ENCODE measurements around the gene SEPHS2. TPM values are rescaled to one million over a fixed set of nuclear protein-coding genes. Genes with fewer than 3 reads are reported as not detected.
"Not testable (repeated sequence)": the region's sequence is repeated elsewhere in the genome, so short reads cannot be mapped to it uniquely, and the experiment has no call there.

Gene SEPHS2
- total RNA-seq, 6 experiments from 2014 or later = 29.7 to 36.7 (median 31.1) TPM

GRCh38 chr16:30397056-30397455 lies 48.6 kb downstream of the SEPHS2 start:
- TF ChIP-seq, protein P1, sequence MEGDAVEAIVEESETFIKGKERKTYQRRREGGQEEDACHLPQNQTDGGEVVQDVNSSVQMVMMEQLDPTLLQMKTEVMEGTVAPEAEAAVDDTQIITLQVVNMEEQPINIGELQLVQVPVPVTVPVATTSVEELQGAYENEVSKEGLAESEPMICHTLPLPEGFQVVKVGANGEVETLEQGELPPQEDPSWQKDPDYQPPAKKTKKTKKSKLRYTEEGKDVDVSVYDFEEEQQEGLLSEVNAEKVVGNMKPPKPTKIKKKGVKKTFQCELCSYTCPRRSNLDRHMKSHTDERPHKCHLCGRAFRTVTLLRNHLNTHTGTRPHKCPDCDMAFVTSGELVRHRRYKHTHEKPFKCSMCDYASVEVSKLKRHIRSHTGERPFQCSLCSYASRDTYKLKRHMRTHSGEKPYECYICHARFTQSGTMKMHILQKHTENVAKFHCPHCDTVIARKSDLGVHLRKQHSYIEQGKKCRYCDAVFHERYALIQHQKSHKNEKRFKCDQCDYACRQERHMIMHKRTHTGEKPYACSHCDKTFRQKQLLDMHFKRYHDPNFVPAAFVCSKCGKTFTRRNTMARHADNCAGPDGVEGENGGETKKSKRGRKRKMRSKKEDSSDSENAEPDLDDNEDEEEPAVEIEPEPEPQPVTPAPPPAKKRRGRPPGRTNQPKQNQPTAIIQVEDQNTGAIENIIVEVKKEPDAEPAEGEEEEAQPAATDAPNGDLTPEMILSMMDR (IDR thresholded peaks at IDR 0.05) = no peak
- DNase-seq = no peak
- Mint-ChIP-seq H3K4me1 (ENCODE audit: low read depth) (peaks cover 46% of the 10 kb centered on the region), H3K36me3 (ENCODE audit: low read depth) (no peaks in the 10 kb centered on the region), H3K9me3 (no peaks in the 10 kb centered on the region), H3K4me3 (no peak overlapping the region), H3K27ac (no peak overlapping the region), H3K27me3 (ENCODE audit: insufficient read depth) (no peaks in the 10 kb centered on the region)

DNA sequence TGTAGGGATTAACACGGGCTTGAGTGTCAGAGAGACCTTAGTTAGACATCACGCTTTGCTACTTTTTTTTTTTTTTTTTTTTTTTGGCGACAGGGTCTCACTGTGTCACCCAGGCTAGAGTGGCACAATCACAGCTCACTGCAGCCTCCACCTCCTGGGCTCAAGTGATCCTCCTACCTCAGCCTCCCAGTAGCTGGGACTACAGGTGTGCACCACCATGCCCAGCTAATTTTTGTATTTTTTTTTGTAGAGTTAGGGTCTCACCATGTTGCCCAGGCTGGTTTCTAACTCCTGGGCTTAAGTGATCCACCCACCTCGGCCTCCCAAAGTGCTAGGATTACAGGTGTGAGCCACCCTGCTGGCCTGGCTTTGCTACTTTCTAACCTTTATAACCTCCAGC lies 49.0 kb downstream of the SEPHS2 start:
- not testable (repeated sequence) for H3K27me3 Mint-ChIP-seq (ENCODE audit: insufficient read depth); H3K9me3 Mint-ChIP-seq; H3K27ac Mint-ChIP-seq; H3K36me3 Mint-ChIP-seq (ENCODE audit: low read depth); DNase-seq
- H3K4me3 Mint-ChIP-seq = peak overlapping the region; percentile 89; the same call in 1 of the 2 replicates
- H3K4me1 Mint-ChIP-seq (ENCODE audit: low read depth) = peaks cover 42% of the 10 kb centered on the region

GRCh38 chr16:30395992-30396585 lies 49.6 kb downstream of the SEPHS2 start:
- no peak for DNase-seq
- H3K36me3 Mint-ChIP-seq (ENCODE audit: low read depth) = no peaks in the 10 kb centered on the region
- no peaks in the 10 kb centered on the region for H3K9me3 Mint-ChIP-seq
- no peaks in the 10 kb centered on the region; the same call in 1 of the 2 replicates for H3K27me3 Mint-ChIP-seq (ENCODE audit: insufficient read depth)
- H3K4me1 Mint-ChIP-seq (ENCODE audit: low read depth) = peaks cover 38% of the 10 kb centered on the region
- H3K4me3 Mint-ChIP-seq = peak overlapping the region; percentile 89
- TF ChIP-seq, protein P1 (IDR thresholded peaks at IDR 0.05) = no peak
- H3K27ac Mint-ChIP-seq = peak overlapping the region; percentile 62

DNA sequence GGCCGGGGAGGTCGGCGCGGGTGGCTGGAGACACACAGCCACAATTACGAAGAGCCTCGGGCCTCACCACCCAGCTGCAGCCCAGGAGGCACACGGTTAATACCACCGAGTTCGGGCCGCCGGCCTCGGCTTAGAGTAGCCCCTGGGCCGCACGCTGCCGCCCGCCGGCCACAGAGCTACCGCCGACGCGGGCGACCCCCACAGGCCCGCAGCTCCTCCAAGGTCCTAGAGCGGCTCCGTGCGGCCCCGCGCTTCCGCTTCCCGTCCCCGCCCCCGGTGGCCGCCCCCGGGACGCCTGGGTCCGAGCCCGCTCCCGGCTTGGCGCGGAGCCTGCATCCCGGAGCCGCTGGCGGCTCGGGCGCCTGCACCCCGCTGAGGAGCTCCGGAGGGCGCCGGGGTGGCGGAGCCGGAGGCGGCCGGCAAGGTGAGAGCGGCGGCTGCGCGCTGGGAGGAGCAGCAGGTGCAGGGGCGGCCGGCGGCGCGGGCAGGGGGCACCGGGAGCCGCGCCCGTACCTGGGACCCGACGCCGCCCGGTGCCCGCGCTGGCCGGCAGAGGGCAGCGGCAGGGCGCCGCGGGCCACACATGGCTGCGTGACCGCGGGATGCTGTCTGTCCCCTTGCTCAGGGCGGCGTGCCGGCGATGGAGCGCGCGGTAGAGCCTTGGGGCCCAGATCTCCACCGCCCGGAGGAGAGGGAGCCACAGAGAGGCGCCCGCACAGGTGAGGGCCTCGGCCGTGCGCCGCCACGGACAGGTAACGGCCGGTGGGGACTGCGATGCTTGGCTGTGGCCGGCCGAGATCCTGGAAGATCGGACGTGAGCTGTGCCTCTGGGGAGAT lies 50.3 kb downstream of the SEPHS2 start, which contains the start of gene ZNF48:
TSS of gene ZNF48 (plus strand) at position 266 of the 837 bp plus-strand sequence. CDS start at position 641, 375 bp downstream.
- peak; percentile 77 for DNase-seq
- no peaks in the 10 kb centered on the region for H3K36me3 Mint-ChIP-seq (ENCODE audit: low read depth)
- peak within 1 kb of the TSS; percentile 91 for H3K4me3 Mint-ChIP-seq
- TF ChIP-seq, protein P1 (IDR thresholded peaks at IDR 0.05) = peak; percentile 58; the same call in 1 of the 2 replicates
- H3K4me1 Mint-ChIP-seq (ENCODE audit: low read depth) = peaks cover 38% of the 10 kb centered on the region
- no peaks in the 10 kb centered on the region; the same call in 1 of the 2 replicates for H3K27me3 Mint-ChIP-seq (ENCODE audit: insufficient read depth)
- no peaks in the 10 kb centered on the region for H3K9me3 Mint-ChIP-seq
- peak within 1 kb of the TSS; percentile 91 for H3K27ac Mint-ChIP-seq

DNA sequence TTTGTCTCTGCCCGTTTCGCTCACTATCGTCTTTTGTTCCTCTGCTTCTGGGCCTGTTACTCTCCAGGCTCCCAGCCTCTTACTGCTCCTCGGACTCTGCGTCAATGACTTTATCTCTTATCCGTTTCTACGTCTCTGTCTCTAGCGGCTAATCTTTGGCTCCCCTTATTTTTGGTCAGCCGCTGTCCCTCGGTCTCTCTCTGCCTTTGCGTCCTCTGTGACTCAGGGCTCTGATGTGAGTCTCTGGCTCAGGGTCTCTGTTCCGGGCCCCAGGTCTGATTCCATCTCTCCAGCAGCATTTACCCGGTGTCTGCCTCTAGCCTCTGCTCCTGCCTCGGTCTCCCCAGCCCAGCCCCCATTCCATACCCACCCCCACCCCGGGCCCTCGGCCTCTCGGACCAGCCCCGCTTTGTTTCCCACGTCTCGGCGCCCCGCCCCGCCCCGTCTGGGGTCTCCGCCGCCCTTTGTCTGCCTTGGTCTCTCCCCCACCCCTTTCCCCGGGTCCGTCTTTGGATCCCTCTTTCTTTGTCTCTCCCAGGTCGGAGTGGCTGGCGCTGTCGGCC lies 51.0 kb downstream of the SEPHS2 start:
- TF ChIP-seq, protein P1 (IDR thresholded peaks at IDR 0.05) = no peak
- peak overlapping the region; percentile 91 for H3K27ac Mint-ChIP-seq
- DNase-seq = no peak
- H3K9me3 Mint-ChIP-seq = no peaks in the 10 kb centered on the region
- H3K36me3 Mint-ChIP-seq (ENCODE audit: low read depth) = no peaks in the 10 kb centered on the region
- peak overlapping the region; percentile 91 for H3K4me3 Mint-ChIP-seq
- H3K27me3 Mint-ChIP-seq (ENCODE audit: insufficient read depth) = no peaks in the 10 kb centered on the region; the same call in 1 of the 2 replicates
- peaks cover 32% of the 10 kb centered on the region for H3K4me1 Mint-ChIP-seq (ENCODE audit: low read depth)

Other genes starting within 250 kb of the SEPHS2 start
- 1 to 10 TPM; 3.4 to 8.9 (median 4.1) TPM for gene SULT1A3, start 246.6 kb downstream of the SEPHS2 start, total RNA-seq (2021; fragmentation: NEBNext Ultra II Directional; extraction: Animal tissue kit (Norgen Biotek cat#: 25700))
- gene NPIPB13, start 197.4 kb downstream of the SEPHS2 start, total RNA-seq (2021; fragmentation: NEBNext Ultra II Directional; extraction: Animal tissue kit (Norgen Biotek cat#: 25700)) = 1 to 10 TPM in 5 of 6 experiments, under 1 TPM in 1; 0.91 to 7.5 (median 4.0) TPM
- 10 to 100 TPM; 76.2 to 91.0 (median 80.4) TPM for gene CD2BP2, start 90.6 kb downstream of the SEPHS2 start, total RNA-seq (2021; fragmentation: NEBNext Ultra II Directional; extraction: Animal tissue kit (Norgen Biotek cat#: 25700))
- gene TBC1D10B, start 75.4 kb downstream of the SEPHS2 start, total RNA-seq (2021; fragmentation: NEBNext Ultra II Directional; extraction: Animal tissue kit (Norgen Biotek cat#: 25700)) = 10 to 100 TPM; 44.6 to 51.6 (median 46.3) TPM
- gene MYL11, start 71.1 kb downstream of the SEPHS2 start, total RNA-seq (2021; fragmentation: NEBNext Ultra II Directional; extraction: Animal tissue kit (Norgen Biotek cat#: 25700)) = 1 to 10 TPM in 1 of 6 experiments, under 1 TPM in 2, not detected in 3; 0.77 to 1.2 (median 0.82) TPM
- gene SEPTIN1, start 63.3 kb downstream of the SEPHS2 start, total RNA-seq (2021; fragmentation: NEBNext Ultra II Directional; extraction: Animal tissue kit (Norgen Biotek cat#: 25700)) = 1 to 10 TPM; 1.5 to 2.8 (median 1.8) TPM
- gene ZNF48, start 50.5 kb downstream of the SEPHS2 start, total RNA-seq (2021; fragmentation: NEBNext Ultra II Directional; extraction: Animal tissue kit (Norgen Biotek cat#: 25700)) = 1 to 10 TPM; 5.3 to 7.9 (median 6.1) TPM
- 10 to 100 TPM; 15.8 to 19.1 (median 16.8) TPM for gene ZNF771, start 38.3 kb downstream of the SEPHS2 start, total RNA-seq (2021; fragmentation: NEBNext Ultra II Directional; extraction: Animal tissue kit (Norgen Biotek cat#: 25700))
- gene DCTPP1, start 15.8 kb downstream of the SEPHS2 start, total RNA-seq (2021; fragmentation: NEBNext Ultra II Directional; extraction: Animal tissue kit (Norgen Biotek cat#: 25700)) = 10 to 100 TPM; 24.9 to 37.9 (median 28.5) TPM
- not detected for gene ITGAL, start 26.9 kb upstream of the SEPHS2 start, total RNA-seq (2021; fragmentation: NEBNext Ultra II Directional; extraction: Animal tissue kit (Norgen Biotek cat#: 25700))
- 10 to 100 TPM; 19.8 to 22.8 (median 20.8) TPM for gene ZNF768, start 80.7 kb upstream of the SEPHS2 start, total RNA-seq (2021; fragmentation: NEBNext Ultra II Directional; extraction: Animal tissue kit (Norgen Biotek cat#: 25700))
- gene ZNF747, start 89.0 kb upstream of the SEPHS2 start, total RNA-seq (2021; fragmentation: NEBNext Ultra II Directional; extraction: Animal tissue kit (Norgen Biotek cat#: 25700)) = 1 to 10 TPM; 3.2 to 4.7 (median 3.8) TPM
- gene ZNF764, start 112.5 kb upstream of the SEPHS2 start, total RNA-seq (2021; fragmentation: NEBNext Ultra II Directional; extraction: Animal tissue kit (Norgen Biotek cat#: 25700)) = 1 to 10 TPM; 5.1 to 6.8 (median 5.7) TPM
- 10 to 100 TPM in 1 of 6 experiments, 1 to 10 TPM in 5; 5.9 to 10.4 (median 7.6) TPM for gene ZNF688, start 125.8 kb upstream of the SEPHS2 start, total RNA-seq (2021; fragmentation: NEBNext Ultra II Directional; extraction: Animal tissue kit (Norgen Biotek cat#: 25700))
- gene ZNF785, start 139.8 kb upstream of the SEPHS2 start, total RNA-seq (2021; fragmentation: NEBNext Ultra II Directional; extraction: Animal tissue kit (Norgen Biotek cat#: 25700)) = 10 to 100 TPM in 3 of 6 experiments, 1 to 10 TPM in 3; 7.3 to 12.2 (median 10.1) TPM
- 1 to 10 TPM; 6.9 to 8.7 (median 7.5) TPM for gene ZNF689, start 164.5 kb upstream of the SEPHS2 start, total RNA-seq (2021; fragmentation: NEBNext Ultra II Directional; extraction: Animal tissue kit (Norgen Biotek cat#: 25700))
- 10 to 100 TPM; 26.8 to 34.6 (median 29.8) TPM for gene PRR14, start 205.1 kb upstream of the SEPHS2 start, total RNA-seq (2021; fragmentation: NEBNext Ultra II Directional; extraction: Animal tissue kit (Norgen Biotek cat#: 25700))
- gene FBRS, start 212.6 kb upstream of the SEPHS2 start, total RNA-seq (2021; fragmentation: NEBNext Ultra II Directional; extraction: Animal tissue kit (Norgen Biotek cat#: 25700)) = 10 to 100 TPM; 54.1 to 72.1 (median 64.5) TPM

Data from HFFc6 (cell line).